ENCODE measurements around the gene CDK5R1.

CDK5R1 gene

GRCh38 chr17:32470405-32471167 is 16.2 kb upstream of the CDK5R1 start:
- DNase-seq (ENCODE audit: low read depth, low spot score) = no peak

- no peak for DNase-seq (ENCODE audit: low read depth, low spot score)
These were observed 15.1 kb upstream of the CDK5R1 start for GRCh38 chr17:32471652-32472051.

GRCh38 chr17:32475258-32475657 is 11.5 kb upstream of the CDK5R1 start:
- no peak for DNase-seq (ENCODE audit: low read depth, low spot score)

GRCh38 chr17:32477220-32477619 is 9.6 kb upstream of the CDK5R1 start:
- DNase-seq (ENCODE audit: low read depth, low spot score) = no peak

- DNase-seq (ENCODE audit: low read depth, low spot score) = no peak
These were observed 7.6 kb upstream of the CDK5R1 start for GRCh38 chr17:32479074-32479617.

- no peak for DNase-seq (ENCODE audit: low read depth, low spot score)
These were observed 5.6 kb upstream of the CDK5R1 start for GRCh38 chr17:32481193-32481592.

GRCh38 chr17:32482568-32483320 is 4.0 kb upstream of the CDK5R1 start:
- DNase-seq (ENCODE audit: low read depth, low spot score) = no peak

GRCh38 chr17:32483451-32484019 is 3.3 kb upstream of the CDK5R1 start:
- DNase-seq (ENCODE audit: low read depth, low spot score) = peak; percentile 86

GRCh38 chr17:32484041-32484461 is 2.7 kb upstream of the CDK5R1 start:
- DNase-seq (ENCODE audit: low read depth, low spot score) = no peak

GRCh38 chr17:32484628-32485027 is 2.2 kb upstream of the CDK5R1 start:
- no peak for DNase-seq (ENCODE audit: low read depth, low spot score)

GRCh38 chr17:32485261-32486110 is 1.3 kb upstream of the CDK5R1 start:
- DNase-seq (ENCODE audit: low read depth, low spot score) = no peak

GRCh38 chr17:32486111-32486700 is 587 bp upstream of the CDK5R1 start:
- no peak for DNase-seq (ENCODE audit: low read depth, low spot score)

GRCh38 chr17:32487473-32488176 is 832 bp downstream of the CDK5R1 start:
- no peak for DNase-seq (ENCODE audit: low read depth, low spot score)

- DNase-seq (ENCODE audit: low read depth, low spot score) = no peak
These were observed 1.4 kb downstream of the CDK5R1 start for GRCh38 chr17:32488177-32488542.

- no peak for DNase-seq (ENCODE audit: low read depth, low spot score)
These were observed 1.9 kb downstream of the CDK5R1 start for GRCh38 chr17:32488604-32489180.

GRCh38 chr17:32489320-32490100 is 2.7 kb downstream of the CDK5R1 start:
- no peak for DNase-seq (ENCODE audit: low read depth, low spot score)

GRCh38 chr17:32490101-32490482 is 3.3 kb downstream of the CDK5R1 start:
- no peak for DNase-seq (ENCODE audit: low read depth, low spot score)

- DNase-seq (ENCODE audit: low read depth, low spot score) = no peak
These were observed 4.8 kb downstream of the CDK5R1 start for GRCh38 chr17:32491371-32492263.

GRCh38 chr17:32492264-32492589 is 5.4 kb downstream of the CDK5R1 start:
- no peak for DNase-seq (ENCODE audit: low read depth, low spot score)
